ENCODE results near the gene GADD45A.
A peak's percentile ranks its signal among the peaks of the same experiment; 100 is the strongest.

DNA sequence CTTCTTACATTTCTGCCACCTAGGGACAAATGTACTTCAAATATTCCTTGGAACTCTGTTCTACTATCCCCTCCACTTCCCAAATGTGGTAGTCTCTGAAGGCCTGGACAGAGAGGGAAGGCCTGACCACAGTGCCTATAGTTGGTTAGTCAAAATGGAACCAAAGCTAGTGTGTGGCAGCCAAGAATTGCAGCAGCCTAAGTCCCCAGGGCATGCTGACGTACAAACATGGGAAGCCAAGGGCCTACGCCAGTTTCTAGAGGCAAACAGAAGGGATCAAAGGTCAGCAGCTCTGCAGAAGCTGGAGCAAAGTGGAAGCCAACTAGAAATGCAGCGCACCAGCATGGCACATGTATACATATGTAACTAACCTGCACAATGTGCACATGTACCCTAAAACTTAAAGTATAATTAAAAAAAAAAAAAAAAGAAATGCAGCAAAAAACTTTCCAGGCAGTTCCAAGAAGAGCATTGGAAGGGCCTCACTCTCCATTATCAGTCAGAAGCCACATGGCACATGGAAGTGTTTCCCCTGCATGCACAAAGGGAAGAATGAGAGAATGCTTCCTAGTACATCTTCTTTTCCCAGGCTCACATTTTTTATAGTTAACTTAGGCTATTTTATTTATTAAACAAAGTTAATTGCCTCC is 39.4 kb upstream of the GADD45A start:
- TF ChIP-seq POLR2AphosphoS5 (IDR thresholded peaks at IDR 0.05) = peak in 1 of 4 donors; percentile 4
- TF ChIP-seq, protein P1, sequence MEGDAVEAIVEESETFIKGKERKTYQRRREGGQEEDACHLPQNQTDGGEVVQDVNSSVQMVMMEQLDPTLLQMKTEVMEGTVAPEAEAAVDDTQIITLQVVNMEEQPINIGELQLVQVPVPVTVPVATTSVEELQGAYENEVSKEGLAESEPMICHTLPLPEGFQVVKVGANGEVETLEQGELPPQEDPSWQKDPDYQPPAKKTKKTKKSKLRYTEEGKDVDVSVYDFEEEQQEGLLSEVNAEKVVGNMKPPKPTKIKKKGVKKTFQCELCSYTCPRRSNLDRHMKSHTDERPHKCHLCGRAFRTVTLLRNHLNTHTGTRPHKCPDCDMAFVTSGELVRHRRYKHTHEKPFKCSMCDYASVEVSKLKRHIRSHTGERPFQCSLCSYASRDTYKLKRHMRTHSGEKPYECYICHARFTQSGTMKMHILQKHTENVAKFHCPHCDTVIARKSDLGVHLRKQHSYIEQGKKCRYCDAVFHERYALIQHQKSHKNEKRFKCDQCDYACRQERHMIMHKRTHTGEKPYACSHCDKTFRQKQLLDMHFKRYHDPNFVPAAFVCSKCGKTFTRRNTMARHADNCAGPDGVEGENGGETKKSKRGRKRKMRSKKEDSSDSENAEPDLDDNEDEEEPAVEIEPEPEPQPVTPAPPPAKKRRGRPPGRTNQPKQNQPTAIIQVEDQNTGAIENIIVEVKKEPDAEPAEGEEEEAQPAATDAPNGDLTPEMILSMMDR (IDR thresholded peaks at IDR 0.05) = no peak

All from sigmoid colon (tissue), 4 donors.